ENCODE measurements around the gene GRM8.

GRM8 gene

DNA sequence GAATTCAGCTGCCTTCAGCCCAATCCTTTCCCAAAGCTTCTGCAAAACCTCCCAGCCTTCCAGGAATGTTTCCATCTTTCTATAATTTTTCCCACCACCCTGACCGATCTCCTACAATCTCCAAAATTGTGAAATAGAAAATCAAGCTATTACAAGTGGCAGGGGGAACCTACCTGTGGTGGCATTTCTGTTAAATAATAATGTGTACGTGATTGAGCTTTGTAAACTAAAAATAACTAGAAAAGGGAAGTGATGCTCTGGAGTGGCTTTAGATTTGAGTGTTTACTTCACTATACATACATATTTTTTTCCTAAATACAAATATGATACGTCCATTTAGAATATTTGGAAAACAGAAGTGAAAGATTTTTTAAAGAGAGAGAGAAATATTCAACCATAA is 593.6 kb downstream of the GRM8 start:
- no peak for DNase-seq (ENCODE audit: low read depth in 2 of 2)

DNA sequence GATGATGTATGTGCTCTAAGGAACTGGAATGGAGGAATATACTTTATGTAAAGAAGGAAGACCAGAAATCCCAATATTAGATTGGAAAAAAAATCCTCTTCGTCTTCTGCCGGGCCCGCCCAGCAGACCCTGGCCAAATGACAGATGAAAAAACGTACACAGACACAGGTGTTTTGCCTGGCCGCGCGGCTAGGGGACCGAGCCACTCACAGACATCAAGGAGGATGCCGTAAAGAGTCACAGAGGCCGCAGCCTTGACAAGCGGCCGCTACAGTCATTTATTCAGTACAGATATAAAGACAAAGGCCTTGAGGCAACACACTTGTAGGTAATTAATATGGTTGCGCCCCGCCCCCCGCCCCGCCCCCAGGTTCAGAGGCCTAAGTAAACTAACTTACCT is 594.1 kb downstream of the GRM8 start:
- DNase-seq (ENCODE audit: low read depth in 2 of 2): no peak

DNA sequence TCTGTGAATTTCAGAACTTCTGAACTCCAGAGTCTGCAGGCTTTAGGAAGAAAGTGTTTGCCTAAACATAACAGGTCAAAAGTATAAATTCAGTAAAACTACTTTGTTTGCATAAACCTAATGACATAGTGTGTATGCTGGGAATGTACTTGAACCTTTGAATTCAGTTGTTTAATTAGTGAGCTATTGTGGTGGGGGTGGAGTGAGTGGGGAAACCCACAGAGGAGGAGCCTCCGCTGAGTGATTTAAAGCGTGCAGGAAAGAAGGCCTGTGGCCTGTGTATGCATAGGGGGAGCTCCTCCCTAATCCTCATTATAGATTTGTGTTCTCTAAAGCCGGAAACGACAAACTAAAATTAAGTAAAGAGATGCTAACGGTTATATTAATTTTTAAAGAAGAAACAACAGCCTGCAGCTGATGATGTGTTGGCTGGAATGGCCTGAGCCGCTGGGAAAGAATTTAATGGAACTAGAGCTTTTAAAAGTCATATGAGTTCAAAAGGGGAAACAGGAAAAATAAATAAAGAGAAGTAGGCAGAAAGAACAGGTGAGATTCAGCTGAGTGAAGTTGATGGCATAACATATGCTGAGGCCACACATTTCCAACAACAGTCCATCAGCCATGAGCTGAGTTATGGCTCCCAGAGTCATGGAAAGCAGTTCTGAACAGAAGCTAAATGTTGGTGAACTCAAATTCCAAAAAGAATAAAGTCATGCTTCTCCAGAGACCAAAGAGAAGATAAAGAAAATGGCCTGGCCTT is 595.0 kb downstream of the GRM8 start:
- no peak for DNase-seq (ENCODE audit: low read depth in 2 of 2)

DNA sequence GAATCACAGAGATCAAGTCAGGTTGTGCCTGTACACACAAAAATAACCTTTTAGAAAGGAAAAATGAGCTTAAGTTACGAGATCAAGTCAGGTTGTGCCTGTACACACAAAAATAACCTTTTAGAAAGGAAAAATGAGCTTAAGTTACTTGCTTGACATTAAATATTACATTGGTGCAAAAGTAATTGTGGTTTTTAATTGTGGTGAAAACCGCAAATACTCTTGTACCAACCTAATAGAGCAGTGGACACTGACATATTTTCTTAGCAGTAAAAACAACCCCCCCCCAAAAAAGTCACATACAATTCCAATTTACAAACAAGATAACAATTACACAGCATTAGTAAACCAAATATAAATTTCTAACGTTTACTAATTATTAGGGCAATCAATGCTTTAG is 595.6 kb downstream of the GRM8 start:
- no peak for DNase-seq (ENCODE audit: low read depth in 2 of 2)

DNA sequence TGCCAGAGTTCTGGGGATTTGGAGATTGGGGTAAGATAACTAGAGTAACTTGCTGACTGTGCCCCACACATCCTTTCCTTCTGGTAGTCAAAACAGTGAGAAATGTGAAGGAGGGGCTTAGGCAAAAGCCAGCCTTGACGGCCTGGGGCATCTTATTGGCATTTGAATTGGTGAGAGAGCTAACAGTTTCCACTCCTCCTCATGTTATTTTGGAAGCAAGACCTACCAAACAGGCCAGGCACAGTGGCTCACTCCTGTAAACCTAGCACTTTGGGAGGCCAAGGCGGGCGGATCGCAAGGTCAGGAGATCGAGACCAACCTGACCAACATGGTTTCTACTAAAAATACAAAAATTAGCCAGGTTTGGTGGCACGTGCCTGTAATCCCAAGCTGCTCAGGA is 596.6 kb downstream of the GRM8 start:
- DNase-seq (ENCODE audit: low read depth in 2 of 2): no peak

DNA sequence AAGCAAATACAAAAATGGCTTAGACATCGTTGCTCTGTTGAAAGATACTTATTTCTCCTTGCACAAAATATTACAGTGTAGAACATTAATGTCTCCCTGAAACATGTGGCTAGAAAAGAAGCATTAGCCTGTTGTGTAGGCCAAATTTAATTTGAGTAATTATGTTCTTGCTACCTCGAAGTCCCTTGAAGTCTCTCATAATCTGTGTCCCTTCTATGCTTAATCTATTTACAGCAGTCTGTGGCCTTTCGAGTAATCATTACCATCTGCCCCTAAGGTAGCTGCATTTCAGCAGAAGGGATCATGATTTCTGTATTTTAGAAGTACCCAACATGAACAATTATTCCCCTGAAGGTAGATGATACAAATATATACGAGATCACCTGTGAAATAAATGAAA is 615.2 kb downstream of the GRM8 start:
- DNase-seq (ENCODE audit: low read depth in 2 of 2): no peak

DNA sequence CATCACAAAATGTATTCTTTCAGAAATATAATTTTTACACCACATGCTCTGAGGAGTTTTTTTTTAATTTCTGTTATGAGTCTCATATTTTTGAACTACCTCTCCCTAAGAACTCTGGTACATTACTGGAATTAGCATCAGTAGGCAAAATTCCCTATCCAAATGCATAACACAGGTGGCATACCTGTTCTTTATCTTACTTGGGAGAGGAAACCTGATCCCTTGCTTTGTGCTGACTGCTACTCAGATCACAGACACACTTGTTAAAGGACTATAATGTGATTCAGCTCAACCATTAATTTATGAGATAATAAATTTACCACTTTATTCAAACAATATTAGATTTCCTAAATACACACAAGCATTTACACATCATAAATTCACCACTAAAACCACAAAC is 617.2 kb downstream of the GRM8 start:
- DNase-seq (ENCODE audit: low read depth in 2 of 2): no peak

DNA sequence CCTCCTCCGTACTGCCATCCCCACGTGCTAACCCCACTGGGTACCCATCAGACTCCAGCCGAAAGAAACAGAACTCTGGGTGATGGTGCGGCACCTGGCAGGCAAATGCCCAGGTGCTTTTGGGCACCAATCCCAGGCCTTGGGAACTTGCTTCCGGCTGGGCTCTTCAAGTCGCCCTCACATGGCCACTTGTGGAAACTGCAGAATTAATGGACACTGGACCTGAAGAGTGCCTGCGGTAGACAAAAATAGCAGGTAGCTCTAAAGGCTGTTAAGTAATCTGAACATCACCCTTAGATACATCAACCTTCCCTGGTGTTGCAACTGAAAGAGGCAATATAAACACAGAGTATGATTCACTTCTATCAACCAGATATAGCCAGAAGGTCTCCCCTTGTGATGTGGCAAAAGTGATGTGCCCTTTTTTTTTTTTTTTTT is 644.4 kb downstream of the GRM8 start:
- DNase-seq (ENCODE audit: low read depth in 2 of 2): no peak

DNA sequence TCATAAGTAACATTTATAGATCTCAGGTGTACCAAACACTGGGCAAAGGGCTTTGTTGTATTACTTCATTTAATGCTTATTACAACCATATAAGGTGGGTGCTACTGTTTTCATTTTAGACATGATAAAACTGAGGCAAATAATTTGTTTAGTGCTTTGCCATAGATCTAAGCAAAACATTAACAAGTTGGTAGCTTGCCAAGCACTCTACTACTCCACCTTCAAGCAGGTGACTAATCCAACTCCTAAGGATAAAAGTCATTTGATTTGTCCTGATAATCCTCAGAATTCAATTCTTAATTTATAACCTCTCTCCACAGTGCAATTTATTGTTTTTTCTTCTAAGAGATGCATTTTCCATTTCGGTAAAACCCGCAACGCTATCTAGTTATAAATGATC is 646.4 kb downstream of the GRM8 start:
- DNase-seq (ENCODE audit: low read depth in 2 of 2): no peak

DNA sequence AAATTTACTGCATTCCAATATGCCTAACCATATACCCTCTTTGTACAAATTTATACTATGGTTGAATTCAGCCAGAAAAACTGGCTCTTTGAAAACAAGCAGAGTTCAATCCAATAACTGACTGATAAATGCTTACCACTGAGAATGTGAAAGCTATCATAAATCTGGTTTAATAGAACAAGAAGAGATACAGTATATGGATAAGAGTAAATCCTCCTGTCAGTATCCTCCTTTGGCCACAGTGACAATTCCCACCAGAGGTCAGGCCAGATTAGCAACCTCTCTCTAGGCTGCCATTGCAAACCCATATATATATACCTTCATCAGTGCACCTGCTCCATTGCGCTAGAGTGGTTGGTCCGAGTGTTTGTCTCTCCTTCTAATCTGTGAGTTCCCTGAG is 647.2 kb downstream of the GRM8 start:
- no peak for DNase-seq (ENCODE audit: low read depth in 2 of 2)

DNA sequence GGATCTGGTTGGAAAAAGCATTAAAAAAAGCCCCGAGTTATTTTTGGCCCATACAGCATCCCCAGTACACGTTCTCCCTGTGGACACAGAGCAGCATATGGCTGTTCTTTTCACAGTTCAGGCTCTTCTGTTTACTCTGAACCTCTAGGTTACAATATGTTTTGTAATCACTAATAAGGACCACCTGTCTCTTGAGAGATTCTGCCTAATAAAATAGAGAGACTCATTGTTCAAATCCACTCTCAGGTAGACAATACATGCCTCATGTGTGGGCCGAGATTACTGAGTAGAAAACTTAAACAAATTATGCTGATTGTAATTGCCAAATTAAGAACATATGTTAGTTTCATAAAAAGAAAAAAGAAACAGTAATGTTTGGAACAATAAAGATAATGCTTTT is 647.7 kb downstream of the GRM8 start:
- DNase-seq (ENCODE audit: low read depth in 2 of 2): no peak

DNA sequence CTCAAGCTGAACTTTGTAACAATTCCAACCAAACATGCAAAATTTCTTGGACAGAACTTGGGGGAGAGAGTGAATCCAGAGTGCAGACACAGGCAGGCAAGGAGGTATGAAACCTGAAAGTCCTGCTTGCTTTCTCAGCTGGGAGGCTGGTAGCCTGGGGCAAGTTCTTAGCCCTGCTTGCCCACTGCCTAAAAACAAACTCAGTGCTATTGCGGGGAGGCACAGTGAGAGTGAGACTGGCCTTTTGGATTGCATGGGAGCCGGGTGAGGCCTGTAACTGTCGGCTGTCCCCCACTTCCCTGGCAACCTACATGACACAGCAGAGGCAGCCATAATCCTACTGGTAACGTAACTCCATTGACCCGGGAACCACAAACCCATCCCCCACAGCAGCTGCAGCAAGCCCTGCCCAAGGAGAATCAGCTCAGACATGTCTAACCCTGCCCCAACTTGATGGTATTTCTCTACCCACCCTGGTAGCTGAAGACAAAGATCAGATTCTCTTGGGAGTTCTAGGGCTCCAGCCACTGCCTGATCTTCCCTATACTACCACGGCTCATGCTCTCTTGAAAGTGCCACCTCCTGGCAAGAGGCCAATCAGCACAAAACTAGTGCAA is 663.6 kb downstream of the GRM8 start:
- DNase-seq (ENCODE audit: low read depth in 2 of 2): no peak

DNA sequence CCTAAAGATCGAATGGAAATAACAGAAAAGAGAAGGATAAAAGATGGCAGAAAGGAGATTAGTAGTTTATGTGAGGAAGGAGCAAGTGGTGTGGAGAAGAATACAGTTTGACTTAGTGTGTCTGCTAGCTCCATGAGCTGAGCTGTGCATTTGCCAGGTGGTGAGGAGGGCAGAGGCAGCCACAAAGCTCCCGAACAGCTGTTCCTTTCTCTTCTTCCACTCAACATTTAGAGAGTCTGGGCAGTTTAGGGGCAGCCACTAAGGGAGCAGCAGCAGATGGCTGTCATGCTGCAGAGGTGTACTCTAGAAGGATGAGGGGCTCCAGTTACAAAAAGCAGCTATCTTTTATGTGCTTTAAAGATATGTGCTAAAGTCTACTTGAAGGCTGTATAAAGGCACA is 674.4 kb downstream of the GRM8 start:
- no peak for DNase-seq (ENCODE audit: low read depth in 2 of 2)

DNA sequence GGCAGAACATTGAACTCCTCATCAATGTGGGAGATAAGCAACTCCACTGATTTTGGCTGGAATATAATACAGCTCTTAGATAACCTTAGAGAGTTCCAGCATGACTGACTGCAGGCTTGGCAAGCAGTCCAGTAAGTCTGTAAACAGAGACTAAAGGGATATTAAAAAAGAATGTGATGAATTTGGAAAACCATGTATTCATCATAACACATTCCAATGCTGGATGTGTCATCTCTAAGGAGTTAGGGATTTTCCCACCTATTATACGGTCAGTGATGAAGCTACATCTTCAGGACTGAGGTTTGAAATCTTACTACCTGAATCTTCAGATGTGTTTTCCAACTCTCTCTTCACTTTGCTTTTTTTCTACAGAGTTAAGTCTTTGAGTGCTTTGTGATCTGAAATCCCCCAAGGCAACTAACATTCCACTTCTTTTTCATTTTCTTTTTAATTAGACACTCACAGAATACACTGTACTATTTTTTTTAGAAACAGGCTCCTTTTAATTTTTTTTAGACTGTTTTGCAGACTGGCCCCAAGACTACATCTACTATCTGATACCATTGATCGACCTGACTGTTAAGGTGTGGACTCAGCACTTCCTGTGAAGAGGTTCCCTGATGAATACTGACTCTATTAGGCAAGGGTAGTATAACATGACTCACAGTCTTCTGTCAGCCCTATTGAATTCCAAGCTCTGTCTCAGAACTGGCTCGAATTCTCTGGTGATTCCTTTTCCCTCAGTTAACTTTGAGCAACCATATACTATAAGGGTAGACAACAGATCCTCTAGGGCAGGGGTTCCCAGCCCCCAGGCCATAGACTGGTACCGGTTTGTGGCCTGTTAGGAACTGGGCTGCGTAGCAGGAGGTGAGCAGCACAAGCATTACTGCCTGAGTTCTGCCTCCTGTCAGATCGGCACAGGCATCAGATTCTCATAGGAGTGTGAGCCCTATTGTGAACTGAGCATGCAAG is 678.2 kb downstream of the GRM8 start:
- peak; percentile 62 to 69 for DNase-seq (ENCODE audit: low read depth in 2 of 2)

DNA sequence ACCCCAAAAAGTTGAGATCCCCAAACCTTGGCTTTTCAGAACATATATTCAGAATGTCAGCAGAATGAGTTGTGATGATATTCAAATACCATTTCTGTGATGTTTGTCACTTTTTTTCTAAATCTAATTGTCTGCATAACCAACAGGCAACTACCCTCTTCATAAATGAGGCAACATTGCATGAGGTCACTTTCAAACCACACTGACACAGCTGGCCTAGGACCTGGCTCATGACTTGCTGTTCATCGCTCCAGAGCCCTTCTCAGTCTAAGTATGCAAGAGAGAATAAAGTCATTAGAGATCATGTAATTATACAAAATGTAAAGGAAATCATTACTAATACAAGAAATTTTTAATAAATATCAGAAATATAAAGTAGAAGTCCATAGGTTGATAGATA is 681.9 kb downstream of the GRM8 start:
- no peak for DNase-seq (ENCODE audit: low read depth in 2 of 2)

DNA sequence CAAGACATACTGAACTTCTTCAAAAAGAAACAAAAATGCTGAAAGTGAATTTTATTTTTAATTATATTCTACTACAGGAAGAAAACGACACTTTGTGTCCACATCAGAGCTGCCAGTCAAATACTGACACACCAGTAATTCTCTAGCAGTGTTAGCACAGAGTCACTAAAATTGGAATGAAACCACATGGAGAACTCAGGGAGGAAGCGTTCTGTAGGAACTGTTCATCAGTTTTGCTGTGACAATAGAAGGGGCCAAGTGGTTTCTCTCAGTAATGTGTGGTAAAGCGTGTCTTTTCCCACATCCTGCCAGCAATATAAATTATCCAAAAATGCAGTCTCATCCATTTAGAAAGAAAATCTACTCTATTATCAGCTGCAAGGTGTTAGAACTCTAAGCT is 683.3 kb downstream of the GRM8 start:
- no peak for DNase-seq (ENCODE audit: low read depth in 2 of 2)

DNA sequence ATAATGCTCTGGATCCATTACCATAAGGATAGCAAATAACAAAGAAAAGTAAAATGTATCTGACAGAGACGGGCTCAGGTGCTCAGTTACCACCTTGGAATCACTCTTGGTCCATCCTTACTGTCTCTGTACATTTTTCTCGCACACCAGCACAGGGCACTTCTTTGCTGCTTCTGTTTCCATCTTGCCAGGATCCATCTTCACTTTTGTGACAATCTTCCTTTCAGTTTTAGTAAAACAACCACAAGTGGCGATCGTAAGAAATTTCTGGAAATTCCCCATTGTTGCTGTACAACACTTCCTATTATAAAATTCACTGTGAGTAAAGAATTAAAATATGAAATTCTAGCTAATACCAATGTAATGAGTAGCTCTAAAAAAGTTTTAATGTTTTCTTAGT is 695.5 kb downstream of the GRM8 start:
- DNase-seq (ENCODE audit: low read depth in 2 of 2): no peak

DNA sequence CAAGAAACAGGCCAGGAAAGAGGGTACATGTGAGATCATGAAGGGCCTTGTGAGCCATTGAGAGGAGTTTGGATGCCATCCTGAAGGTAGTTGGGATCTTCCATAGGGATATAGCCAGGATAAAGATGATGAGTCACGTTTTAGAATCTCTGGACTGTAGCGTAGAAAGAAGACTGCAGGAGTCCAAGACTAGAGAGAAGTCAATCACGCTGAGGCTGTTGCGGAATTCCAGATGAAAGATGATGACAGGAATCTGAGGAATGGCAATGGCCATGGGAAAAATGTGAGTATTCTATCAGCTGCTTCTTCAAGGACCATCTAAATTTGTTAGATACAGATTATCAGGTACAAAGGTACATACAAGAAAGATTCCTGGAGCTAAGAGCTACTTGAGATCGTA is 711.3 kb downstream of the GRM8 start:
- peak in 1 of 2 experiments; percentile 3 for DNase-seq (ENCODE audit: low read depth in 2 of 2)

DNA sequence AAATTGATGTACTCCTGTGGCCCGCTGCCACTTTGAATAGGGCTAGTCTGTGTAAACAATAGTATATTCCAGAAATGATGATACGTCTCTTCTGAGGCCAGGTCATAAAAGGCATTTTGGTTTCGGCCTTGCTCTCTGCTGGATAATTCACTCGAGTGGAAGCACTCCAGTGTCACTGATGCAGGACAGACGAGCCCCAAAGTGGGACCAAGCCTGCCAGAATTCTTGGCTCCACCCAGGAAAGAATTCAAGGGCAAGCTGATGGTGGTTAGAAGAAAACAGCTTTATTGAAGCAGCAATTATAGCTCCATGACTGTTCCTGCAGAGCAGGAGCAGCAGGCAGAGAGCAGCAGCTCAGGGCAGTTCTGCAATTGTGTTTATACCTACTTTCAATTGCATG is 717.6 kb downstream of the GRM8 start:
- no peak for DNase-seq (ENCODE audit: low read depth in 2 of 2)

DNA sequence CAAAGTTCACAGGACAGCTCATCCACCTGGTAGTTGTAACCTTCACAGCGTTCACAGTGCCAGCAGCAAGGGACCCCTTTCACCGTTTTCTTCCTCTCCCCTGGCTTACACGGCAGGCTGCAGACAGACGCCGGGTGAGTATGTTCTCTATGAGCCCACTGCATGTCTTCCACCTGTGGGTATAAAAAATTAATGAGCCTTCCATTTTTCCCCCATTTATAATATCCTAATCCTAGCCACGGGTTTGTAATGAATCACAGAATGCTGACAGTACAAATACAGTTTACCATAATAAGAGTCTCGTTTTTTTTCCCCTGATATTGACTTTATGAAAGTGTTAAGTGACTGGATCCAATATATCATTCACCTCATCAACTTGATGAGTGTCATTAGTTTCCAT is 719.0 kb downstream of the GRM8 start:
- DNase-seq (ENCODE audit: low read depth in 2 of 2): no peak

DNA sequence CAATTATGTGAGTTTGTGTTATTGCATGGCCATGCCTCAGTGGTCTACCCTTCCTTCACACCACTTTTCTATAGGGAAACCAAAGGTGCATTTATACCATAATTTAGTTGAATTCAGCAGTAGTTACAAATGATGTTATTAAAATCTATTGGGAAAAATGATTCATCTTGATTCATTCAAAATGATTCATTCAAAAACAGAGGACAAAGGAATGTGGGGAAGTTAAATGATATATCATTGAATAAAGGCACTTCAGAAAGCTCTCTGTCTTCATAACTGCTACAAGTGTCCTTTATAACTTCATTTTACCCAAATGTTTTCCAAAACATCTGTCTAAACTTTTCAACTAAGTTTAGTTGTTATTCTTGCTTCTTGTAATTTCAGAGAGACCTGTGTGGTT is 722.9 kb downstream of the GRM8 start:
- DNase-seq (ENCODE audit: low read depth in 2 of 2): peak in 1 of 2 experiments; percentile 3

DNA sequence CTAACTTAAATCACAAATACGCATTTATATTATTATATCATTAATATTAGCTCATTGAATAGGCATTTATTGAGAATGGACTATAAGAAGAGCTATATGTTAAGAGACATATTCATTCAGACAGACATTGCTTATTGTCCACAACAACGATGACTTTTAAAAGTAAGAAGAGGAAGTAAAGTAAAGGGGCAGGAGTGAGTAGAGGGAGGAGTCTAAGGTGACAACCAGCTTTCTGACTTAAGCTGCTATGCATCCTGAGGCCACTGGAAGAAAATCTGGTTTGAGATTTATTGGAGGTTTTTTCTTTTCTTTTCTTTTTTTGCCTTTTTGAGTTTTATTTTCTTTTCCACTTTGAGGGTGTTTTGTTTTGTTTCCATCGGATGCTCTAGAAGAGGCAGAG is 723.5 kb downstream of the GRM8 start:
- no peak for DNase-seq (ENCODE audit: low read depth in 2 of 2)

DNA sequence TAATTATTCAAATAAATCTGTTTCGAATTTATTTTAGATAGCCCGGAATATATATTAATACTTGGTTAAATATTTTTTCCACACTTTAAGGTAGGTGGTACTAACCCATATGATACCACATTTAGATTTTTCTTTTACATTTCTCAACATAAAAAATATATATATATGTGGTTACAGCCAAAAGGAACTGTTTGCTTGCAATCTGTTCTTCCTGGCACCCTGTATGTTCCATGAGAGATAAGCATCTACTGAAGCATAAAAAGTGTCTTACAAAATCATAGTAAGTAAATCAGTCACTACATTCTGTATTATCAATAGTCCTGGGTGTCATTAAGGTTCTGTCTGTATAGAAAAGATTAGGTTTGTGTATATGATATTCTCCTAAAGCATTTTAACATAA is 726.8 kb downstream of the GRM8 start:
- DNase-seq (ENCODE audit: low read depth in 2 of 2): no peak
